ENCODE data around the gene ARL8B.

The ARL8B gene

DNA sequence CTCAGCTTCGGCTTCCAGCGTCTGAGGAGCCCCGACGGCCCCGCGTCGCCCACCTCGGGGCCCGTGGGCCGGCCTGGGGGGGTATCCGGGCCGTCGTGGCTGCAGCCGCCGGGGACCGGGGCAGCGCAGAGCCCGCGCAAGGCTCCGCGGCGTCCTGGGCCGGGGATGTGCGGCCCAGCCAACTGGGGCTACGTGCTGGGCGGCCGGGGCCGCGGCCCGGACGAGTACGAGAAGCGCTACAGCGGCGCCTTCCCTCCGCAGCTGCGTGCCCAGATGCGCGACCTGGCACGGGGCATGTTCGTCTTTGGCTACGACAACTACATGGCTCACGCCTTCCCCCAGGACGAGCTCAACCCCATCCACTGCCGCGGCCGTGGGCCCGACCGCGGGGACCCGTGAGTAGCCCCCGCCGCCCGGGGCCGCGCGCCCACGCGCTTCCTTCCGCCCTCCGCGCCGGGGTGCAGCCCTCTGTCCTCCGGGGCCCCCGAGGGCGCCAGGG, 65.9 kb downstream of the ARL8B start:
- DNase-seq, result peak; percentile 71

DNA sequence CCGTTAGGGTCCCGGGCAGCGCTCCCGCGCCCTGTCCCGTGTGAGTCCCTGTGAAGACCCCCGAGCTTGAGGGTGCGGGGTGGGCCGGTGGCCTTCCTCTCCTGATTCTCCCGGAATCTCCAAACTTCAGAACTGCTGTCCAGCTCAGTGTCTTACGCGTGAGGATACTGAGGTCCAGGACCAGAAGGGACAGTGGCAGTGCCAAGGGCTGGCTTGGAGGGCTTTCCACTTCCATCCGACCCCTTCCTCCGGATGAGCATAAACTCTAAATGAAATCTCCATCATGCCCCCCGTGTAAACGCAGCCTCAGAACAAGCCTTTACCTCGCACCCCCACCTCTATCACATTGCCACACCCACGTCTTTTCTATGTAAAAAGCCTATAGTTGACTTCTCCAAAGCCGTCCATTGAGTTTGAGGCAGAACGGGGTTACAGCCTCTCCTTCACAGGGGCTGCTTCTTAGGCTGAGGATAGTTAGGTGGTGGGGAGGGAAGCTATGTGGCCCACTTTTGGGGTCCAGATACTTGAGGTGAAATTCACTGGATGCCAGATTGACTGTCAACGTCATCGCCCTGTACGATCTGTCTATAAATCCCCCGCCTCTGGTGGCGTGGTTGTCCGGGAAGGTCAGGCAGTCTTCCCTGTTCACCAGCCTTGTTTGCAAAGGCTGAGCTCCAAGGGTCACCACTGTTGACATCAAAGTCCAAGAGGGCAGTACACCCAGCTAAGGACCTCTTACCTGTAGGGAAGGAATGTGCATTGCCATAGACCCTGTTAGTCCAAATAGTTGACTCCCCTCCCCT, 66.5 kb downstream of the ARL8B start:
- DNase-seq, result peak; percentile 67

DNA sequence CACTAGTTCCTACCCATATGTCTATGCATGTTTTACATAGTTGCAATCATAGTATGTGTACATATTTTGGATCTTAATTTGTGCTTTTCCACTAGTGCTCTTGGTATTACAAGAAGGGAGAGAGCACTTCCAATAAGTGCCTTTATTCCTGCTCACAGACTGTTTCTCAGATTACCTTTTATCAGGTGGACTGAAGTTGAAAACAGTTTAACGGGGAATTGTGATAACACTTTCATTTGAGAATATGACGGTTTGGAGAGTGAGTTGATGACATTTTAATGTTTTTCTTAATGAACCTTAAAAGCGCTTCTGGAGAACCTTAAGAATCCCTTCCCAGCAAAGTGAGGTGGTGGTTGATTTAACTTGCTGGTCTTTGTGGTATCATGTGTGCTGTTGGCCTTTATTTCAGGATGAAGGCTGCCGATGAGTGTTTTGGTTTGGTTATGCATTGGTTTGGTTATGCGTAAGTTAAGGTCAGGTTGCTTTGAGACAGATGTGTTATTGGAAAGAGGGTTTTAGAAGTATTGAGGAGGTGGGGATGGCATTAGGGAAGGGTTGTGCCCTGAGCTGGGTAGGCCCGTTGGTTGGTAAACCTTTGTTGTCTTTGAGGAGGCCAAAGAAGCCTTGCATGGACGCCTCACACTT, 68.2 kb downstream of the ARL8B start:
- DNase-seq, result no peak

DNA sequence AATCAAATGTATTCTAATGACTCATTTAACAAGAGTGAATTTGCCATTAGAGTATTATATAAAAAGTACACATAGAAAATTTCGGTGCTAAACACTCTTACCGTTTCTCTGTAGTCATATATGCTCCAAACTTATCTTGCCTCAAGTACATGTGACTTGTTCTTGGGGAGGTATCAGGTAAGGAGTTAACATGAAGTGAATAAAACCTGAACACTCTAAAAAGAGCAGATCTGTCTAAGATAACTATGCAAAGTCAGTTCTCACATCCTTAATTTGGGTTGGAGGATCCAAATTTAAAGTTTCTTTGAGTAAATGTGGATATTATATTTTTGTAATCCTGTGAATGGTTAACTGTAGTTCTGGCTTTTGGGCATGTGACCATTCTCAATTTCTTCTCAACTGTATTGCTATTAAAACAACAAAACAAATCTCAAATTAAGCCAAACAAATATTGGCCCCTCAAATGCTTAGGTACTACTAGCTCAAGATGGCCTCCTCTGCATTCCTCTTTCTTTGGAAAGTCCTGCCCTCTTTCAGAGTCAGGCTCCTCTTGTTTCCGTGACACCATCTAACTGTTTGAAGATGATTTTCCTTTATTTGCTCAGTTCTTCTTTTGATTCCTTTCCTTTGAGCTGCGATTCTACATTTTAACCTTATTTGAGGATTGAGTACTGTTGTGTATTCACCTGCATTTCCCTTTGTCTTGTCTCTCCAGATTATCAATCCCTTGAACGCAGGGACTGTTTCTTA, 69.6 kb downstream of the ARL8B start:
- DNase-seq, result no peak

DNA sequence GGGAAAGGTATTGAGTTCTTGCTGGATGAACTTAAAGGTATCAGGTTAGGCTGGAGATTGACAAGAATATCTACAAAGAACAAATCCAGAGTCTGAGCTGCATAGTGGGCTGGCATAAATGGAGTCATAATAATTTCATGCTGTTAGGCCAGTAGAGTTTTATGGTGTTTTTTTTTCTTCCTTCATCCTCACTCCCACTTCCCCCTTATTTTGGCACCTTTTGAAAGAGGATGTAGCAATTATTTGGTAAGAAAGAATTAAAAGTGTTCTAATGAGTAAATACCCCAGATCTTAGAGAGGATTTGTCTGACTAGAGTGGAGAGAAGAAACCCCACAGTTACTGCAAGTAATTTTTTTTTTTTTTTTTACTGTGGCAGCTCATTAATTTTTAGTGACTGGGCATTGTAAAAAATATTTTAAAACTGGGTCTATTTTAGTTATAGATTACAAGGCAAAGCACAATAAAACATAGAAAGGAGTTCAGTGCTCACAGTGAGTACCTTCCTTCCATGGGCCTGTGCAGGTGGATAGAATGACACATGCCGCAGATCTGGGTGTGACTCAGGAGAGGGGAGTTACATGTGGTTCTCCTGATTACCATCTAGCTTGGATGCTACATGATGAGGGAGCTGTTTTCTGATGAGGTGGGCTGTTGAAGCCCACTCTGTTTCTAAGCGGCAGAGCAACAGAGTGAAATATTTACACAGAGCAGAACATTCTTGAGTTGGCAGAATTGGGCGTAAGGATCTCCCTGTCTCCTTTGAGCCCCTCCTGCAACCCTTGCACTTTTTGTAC, 70.7 kb downstream of the ARL8B start:
- DNase-seq, result no peak

DNA sequence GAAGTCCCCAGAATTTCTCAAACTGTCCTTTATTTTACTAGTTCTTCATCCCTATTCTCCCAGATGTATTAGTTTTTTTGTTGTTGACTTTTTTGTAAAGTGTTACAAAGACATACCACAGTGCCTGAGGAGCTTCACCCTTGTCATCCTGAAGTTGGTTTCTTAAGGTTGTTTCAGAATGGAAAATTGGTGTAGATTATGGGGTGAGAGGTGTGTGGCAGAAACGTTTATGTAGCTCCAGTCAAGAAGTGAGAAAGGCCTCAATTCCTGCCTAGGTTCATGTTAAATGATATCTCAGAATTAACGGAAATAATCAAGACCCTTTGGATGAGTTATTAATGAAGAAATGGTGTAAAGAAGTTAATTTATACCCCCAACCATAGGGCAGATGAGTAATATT, 72.2 kb downstream of the ARL8B start:
- DNase-seq, result no peak

DNA sequence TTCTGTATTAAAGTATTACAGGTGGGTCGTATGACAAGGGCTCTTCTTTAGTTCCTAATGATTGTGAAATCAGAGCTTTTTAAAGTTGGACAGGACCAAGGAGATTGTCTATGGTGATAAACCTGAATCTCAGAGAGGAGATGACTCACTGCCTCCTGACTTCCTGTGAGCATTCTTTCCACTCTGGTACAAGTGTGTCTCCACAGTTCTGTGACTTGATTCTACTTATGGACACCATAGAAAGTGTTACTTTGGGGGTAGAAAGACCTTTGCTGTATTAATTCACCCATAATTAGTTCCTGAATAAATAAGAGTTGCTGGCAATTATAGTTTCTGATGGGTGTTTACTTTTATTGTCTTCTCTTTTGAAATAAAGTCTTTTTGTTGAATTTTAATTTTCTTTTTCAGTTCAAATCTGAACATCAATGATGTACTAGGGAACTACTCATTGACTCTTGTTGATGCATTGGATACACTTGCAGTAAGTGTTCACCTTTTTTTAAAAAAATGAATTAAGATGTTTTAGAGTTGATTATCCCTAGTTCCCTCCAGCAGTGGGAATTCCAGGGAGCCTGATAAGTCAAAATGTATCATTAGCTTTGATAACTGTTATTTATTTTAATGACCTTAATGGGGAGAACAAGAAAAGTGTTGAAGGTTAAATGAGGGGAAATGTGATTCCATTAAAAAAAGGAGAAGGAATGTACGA, 72.9 kb downstream of the ARL8B start:
- DNase-seq, result no peak

DNA sequence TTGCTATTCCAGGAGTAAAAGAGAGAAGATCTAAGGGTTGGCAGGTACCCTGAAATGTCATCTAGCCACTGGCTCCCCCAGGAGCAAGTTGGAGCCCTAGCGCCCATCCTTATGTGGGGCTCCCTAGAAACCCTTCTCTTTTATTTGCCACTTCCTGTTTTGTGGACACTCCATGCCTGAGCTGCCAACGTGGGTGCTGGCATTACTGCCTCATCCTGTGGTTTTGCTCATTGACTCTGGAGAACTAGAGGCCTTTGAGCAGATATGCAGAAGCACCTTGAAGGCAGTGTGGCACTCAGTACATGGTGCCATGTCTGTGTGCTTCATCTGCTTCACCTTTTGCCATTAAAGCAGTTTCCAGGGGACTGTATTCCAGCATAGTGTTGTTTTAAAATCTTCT, 73.5 kb downstream of the ARL8B start:
- DNase-seq, result no peak

DNA sequence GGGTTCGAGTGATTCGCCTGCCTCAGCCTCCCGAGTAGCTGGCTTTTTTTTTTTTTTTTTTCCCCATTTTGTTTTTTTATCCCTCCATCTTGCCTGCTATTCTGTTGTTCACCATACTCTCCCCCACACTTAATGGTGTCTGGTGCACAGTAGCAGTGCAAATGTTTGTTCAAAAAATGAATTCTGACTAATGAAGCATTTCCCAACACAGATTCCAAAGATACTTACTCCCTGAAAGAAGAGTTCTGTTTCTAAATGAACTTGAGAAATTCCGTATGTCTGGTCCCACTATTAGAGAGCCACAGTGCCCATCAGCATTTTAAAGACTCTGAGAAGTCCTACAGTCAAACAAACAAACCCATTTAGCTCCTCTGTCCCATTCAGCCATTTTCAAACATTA, 74.9 kb downstream of the ARL8B start:
- DNase-seq, result no peak

DNA sequence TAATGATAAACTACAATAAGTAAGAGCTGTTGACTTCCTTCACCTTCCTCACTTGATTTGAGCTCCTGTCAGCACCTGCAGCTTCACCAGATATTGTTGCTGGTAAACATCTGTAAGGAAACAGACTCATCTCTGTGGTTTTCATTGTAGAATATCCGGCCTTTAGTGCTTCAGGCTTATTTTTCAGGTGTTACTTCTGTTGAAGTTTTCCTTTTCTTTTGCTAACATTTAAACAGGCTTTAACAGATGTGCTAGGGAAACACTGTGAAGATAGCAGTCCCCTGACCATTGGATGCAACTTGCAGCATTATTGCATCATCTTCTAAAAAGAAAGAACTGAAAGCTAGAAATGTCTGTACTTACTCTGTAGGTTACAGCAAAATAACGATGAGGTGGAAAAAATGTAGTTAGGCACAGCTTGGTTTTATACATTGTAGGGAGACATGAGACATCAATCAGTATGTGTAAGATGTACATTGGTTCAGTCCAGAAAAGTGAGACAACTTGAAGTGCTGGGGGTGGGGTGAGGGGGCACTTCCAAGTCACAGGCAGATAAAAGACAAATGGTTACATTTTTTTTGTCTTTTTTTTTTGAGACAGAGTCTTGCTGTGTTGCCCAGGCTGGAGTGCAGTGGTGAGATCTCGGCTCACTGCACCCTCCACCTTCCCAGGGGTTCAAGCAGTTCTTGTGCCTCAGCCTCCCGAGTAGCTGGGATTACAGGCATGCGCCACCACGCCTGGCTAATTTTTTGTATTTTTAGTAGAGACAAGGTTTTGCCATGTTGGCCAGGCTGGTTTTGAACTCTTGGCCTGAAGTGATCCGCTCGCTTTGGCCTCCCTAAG, 75.6 kb downstream of the ARL8B start:
- DNase-seq, result no peak

DNA sequence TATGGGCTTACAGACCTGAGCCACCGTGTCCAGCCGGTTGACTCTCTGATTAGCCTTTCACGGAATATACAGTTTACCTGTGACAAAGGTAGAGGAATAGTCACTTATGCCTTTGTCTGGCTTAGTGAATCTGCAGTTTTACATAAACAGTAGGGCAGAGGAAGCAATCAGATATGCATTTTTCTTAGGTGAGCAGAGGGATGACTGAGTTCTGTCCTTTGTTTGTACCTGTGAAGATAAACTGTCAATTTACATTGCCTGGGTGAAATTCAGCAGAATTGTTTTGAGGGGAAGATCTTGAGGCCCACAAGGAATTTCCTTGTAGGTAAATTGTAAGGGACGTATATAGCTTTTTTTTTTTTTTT, 76.2 kb downstream of the ARL8B start:
- DNase-seq, result no peak

DNA sequence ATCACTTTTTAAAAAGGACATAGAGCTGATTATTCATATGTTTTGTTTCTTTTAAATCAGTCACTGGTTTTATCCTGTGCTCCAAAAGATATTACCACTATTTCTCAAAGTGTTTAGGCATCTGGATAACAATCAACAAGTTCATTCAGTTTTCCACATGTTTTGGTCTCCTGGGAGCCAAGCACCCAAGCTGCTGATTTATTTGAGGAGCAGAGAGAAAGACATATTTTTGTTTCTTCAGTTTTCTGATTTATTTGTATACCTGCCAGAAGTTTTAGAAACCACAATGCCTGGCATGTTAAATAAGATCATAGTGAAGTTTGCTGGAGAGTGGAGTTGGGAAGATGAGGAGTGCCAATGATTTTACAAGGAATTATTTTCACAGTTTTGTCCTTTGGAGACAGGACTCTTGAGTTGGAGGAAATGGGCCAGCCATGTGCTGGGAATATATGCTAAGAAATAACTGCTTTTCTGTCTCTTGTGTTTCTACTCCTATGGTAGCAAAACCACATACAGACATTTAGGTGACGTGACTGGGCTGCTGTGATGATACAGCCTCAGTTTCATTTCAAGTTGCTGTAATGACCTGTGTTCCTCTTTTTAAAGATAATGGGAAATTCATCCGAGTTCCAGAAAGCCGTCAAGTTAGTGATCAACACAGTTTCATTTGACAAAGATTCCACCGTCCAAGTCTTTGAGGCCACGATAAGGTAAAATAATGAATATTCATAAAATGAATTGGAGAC, 77.1 kb downstream of the ARL8B start:
- DNase-seq, result no peak

DNA sequence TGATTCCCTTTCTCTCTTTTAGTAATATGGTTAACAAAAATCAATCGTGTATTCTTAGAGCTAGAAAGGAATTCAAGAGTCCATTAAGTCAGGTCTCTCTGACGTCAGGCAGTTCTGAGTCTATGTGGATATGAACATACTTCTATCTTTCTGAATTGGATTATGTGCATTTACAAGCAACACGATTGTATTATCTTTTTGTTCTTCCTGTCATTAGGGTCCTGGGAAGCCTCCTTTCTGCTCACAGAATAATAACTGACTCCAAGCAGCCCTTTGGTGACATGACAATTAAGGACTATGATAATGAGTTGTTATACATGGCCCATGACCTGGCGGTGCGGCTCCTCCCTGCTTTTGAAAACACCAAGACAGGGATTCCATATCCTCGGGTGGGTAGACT, 79.4 kb downstream of the ARL8B start:
- no peak for DNase-seq

DNA sequence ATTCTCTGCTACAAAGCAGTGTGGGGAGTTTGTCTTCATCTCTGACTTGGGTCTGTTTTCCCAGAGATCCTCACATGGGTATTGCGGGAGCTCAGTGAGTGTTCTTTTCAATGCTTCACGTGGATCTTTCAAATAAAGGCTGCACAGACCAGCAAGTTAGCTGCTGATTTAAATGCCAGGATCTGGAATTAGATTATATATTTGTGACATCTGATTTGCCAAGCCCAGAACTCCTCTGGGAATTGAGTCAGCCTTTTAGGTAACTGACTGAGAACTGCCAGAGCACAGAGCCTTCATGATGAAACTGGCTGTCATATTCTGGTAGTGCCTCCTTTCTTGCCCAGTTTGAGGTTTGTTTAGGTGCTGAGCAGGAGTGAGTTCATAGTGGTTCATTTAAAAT, 80.1 kb downstream of the ARL8B start:
- DNase-seq, result no peak

DNA sequence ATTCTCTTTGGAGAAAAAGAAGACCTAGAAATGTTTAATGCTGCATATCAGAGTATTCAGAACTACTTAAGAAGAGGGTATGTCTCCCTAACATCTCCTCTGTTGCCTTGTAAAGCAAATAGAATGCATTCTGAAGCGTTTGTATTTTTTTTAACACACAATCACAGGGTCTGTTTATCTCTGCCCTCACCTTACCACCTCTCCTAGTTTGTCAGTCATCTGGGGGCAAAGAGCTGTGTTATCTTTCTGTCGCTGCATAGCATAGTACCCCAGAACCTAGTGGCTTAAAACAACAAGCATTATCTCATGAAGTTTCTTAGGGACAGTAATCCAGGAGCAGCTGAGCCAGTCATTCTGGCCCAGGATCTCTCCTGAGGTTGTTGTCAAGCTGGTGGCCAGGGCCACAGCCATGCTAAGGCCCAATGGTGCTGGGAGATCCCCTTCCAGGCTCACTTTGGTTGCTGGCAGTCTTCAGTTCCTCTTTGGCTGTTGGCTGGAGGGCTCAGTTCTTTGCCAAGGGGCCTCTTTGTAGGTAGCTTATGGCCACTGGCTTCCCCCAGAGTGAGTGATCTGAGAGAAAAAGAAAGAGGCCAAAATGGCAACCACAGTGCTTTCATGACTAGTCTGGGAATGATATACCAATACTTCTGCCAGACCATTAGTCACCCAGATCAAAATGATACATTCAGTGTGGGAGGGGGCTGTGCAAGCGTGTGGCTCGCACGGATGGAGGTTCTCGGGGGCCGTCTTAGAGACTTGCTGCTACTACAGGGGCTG, 83.3 kb downstream of the ARL8B start:
- no peak for DNase-seq

DNA sequence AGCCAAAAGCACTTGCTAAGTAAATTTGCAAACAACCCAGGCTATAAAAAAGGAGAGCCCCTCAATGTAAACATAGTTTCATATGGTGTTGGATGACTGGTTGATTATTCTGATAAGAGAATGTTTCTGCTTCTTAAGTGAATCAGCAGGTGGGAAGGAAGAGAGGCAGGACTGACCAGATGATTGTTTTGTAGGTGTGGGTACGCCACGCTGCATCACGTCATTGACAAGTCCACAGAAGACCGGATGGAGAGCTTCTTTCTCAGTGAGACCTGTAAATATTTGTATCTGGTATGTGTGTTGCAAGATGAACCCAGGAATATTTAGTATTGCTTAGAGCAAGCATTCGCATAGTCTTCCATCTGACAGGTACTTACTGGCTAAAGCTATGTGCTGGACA, 88.8 kb downstream of the ARL8B start:
- DNase-seq, result no peak

DNA sequence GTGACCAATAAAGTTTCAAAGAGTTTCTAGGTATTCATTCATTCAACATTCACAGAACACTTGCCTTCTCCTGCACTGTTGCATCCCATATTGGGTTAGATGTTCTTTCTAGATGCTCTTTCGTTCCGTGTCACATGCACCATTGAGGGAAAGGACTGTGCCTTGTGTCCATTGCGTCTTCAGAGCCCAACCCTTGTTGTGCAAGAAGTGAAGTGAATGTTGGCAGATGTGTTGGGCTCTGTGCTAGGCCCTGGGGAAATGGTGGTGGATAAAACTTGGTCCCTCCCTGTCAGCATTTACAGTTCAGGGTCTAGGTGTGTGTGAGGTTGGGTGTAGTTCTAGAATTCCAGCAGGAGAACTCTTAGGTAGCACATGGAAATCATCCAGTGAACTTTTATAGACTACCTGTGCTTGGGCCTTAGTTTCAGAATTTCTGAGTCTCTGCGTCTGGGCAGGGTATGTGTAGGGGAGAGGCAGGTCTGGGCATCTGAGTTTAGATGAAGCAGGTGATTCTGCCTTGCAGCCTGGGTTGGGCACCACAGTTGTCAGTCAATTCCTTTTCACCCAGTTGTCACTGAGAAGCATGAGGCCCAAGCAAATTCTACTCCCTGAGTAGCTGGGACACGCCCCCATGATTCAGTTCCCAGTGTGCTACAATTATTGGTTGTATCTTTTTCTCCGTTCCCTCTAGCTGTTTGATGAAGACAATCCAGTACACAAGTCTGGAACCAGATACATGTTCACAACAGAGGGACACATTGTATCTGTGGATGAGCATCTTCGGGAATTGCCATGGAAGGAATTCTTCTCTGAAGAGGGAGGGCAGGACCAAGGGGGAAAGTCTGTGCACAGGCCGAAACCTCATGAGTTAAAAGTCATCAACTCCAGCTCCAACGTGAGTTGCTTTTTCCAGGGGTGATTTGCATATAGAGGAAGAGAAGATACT, 90.8 kb downstream of the ARL8B start:
- DNase-seq, result no peak

DNA sequence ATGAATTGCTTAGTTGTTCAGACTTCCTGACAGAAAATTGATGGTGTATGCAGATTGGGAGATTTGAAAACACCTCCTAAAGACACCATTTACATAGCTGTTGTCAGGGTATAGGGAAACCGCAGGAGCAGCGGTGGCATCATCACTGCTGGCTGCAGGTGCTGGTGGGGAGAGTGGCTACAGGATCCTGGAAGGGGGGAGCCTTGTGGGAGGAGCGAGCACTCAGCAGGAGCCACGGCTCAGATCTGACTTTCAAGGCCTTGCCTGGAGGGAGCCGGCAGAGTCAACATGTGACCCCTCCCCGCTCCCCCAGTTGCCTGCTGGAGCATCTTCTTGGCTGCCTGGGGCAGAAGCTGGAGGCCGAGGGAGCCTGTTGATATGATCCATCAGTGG, 91.5 kb downstream of the ARL8B start:
- DNase-seq, result no peak

DNA sequence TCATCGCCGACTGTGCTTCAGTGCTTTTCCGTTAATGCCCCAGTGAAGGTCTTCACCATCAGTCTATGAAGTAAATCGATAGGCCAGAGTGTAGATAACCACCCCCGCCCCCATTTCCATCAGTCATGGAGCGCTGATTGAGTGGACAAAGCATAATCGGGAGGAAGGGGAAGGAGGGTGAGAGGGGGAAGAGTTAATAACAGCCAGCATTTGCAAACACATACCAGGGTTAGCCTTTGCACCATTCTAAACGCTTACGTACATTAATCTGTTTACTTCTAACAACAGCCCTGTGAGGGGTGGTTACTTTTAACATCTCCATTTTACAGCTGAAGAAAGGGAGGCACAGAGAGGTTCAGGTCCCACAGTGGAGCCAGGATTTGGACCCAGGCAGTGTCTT, 92.3 kb downstream of the ARL8B start:
- no peak for DNase-seq

All from activated T-cell treated with anti-CD3 and anti-CD28 coated beads, Interleukin-2, amount 50 U/mL, for 1 hour (primary cell).